ENCODE data around the gene SLCO1B1.

Gene SLCO1B1

GRCh38 chr12:21252070-21252469 lies 121.1 kb downstream of the SLCO1B1 start:
- Histone ChIP-seq H3K27ac (ENCODE audit: low read length, poor library complexity, severe bottlenecking) (no peak overlapping the region), H2BK120ac (ENCODE audit: low read depth, low read length) (no peak overlapping the region), H4K91ac (ENCODE audit: low read length) (no peak overlapping the region), H3K14ac (ENCODE audit: low read length in 2 of 2) (peak overlapping the region in 1 of 2 experiments; percentile 15), H2BK12ac (ENCODE audit: low read length in 2 of 2) (no peak overlapping the region), H2BK15ac (ENCODE audit: low read depth, poor library complexity, severe bottlenecking) (no peak overlapping the region), H3K79me1 (replicated peaks; ENCODE audit: low read length, poor library complexity, severe bottlenecking) (no peaks in the 10 kb centered on the region), H3K4me3 (ENCODE audit: insufficient read depth in 1 of 2, low read depth in 1 of 2, low read length in 2 of 2) (no peak overlapping the region), H3K27me3 (ENCODE audit: control insufficient read depth in 1 of 2, insufficient read depth in 1 of 2, low read length in 2 of 2) (no peaks in the 10 kb centered on the region), H3K36me3 (ENCODE audit: control insufficient read depth in 1 of 2, insufficient read depth in 2 of 2, low read depth in 1 of 2, low read length in 2 of 2) (no peaks in the 10 kb centered on the region), H2AFZ (ENCODE audit: low read depth, low read length) (no peak overlapping the region), H3K4me1 (ENCODE audit: control insufficient read depth, insufficient read depth, low read depth, low read length) (no peaks in the 10 kb centered on the region), H4K8ac (ENCODE audit: low read length) (no peak overlapping the region), H3K23ac (ENCODE audit: low read length in 2 of 2) (no peak overlapping the region), H2AK5ac (ENCODE audit: low read length, severe bottlenecking) (no peak overlapping the region), H2BK5ac (ENCODE audit: low read depth, low read length, poor library complexity, severe bottlenecking) (no peak overlapping the region), H3K18ac (ENCODE audit: low read depth in 1 of 2, low read length in 2 of 2) (no peak overlapping the region), H3K4me2 (ENCODE audit: low read length, poor library complexity, severe bottlenecking) (no peak overlapping the region), H3K9me3 (ENCODE audit: control insufficient read depth, low read length) (no peaks in the 10 kb centered on the region), H3K4ac (ENCODE audit: low read depth in 1 of 2, low read length in 2 of 2) (no peak overlapping the region), H3K9ac (ENCODE audit: low read length) (no peak overlapping the region)
- 91% methylated on average over 5 of the region's 5 CpGs for WGBS
- no peak for DNase-seq

- Histone ChIP-seq H3K23ac (ENCODE audit: low read length in 2 of 2) (no peak overlapping the region), H3K4me3 (ENCODE audit: insufficient read depth in 1 of 2, low read depth in 1 of 2, low read length in 2 of 2) (no peak overlapping the region), H2BK5ac (ENCODE audit: low read depth, low read length, poor library complexity, severe bottlenecking) (no peak overlapping the region), H3K9ac (ENCODE audit: low read length) (no peak overlapping the region), H2BK15ac (ENCODE audit: low read depth, poor library complexity, severe bottlenecking) (no peak overlapping the region), H3K79me1 (replicated peaks; ENCODE audit: low read length, poor library complexity, severe bottlenecking) (no peaks in the 10 kb centered on the region), H2AFZ (ENCODE audit: low read depth, low read length) (no peak overlapping the region), H3K4me1 (ENCODE audit: control insufficient read depth, insufficient read depth, low read depth, low read length) (no peaks in the 10 kb centered on the region), H3K27ac (ENCODE audit: low read length, poor library complexity, severe bottlenecking) (no peak overlapping the region), H3K4me2 (ENCODE audit: low read length, poor library complexity, severe bottlenecking) (no peak overlapping the region), H3K9me3 (ENCODE audit: control insufficient read depth, low read length) (peaks cover 10% of the 10 kb centered on the region), H4K91ac (ENCODE audit: low read length) (no peak overlapping the region), H2AK5ac (ENCODE audit: low read length, severe bottlenecking) (no peak overlapping the region), H3K36me3 (ENCODE audit: control insufficient read depth in 1 of 2, insufficient read depth in 2 of 2, low read depth in 1 of 2, low read length in 2 of 2) (no peaks in the 10 kb centered on the region), H3K18ac (ENCODE audit: low read depth in 1 of 2, low read length in 2 of 2) (no peak overlapping the region), H3K14ac (ENCODE audit: low read length in 2 of 2) (no peak overlapping the region), H3K4ac (ENCODE audit: low read depth in 1 of 2, low read length in 2 of 2) (no peak overlapping the region), H2BK12ac (ENCODE audit: low read length in 2 of 2) (no peak overlapping the region), H2BK120ac (ENCODE audit: low read depth, low read length) (no peak overlapping the region), H4K8ac (ENCODE audit: low read length) (no peak overlapping the region), H3K27me3 (ENCODE audit: control insufficient read depth in 1 of 2, insufficient read depth in 1 of 2, low read length in 2 of 2) (no peaks in the 10 kb centered on the region)
- 100% methylated on average over 1 of the region's 3 CpGs for WGBS
- no peak for DNase-seq
Observed at GRCh38 chr12:21257172-21257571, 126.2 kb downstream of the SLCO1B1 start.

GRCh38 chr12:21264232-21264631 lies 133.2 kb downstream of the SLCO1B1 start:
- no peaks in the 10 kb centered on the region for H3K79me1 ChIP-seq (replicated peaks; ENCODE audit: low read length, poor library complexity, severe bottlenecking)
- H4K91ac ChIP-seq (ENCODE audit: low read length): no peak overlapping the region
- H2BK5ac ChIP-seq (ENCODE audit: low read depth, low read length, poor library complexity, severe bottlenecking): no peak overlapping the region
- H3K4me1 ChIP-seq (ENCODE audit: control insufficient read depth, insufficient read depth, low read depth, low read length): no peaks in the 10 kb centered on the region
- H3K9ac ChIP-seq (ENCODE audit: low read length): no peak overlapping the region
- DNase-seq: no peak
- H3K4ac ChIP-seq (ENCODE audit: low read depth in 1 of 2, low read length in 2 of 2): no peak overlapping the region
- H2AFZ ChIP-seq (ENCODE audit: low read depth, low read length): no peak overlapping the region
- H2AK5ac ChIP-seq (ENCODE audit: low read length, severe bottlenecking): no peak overlapping the region
- no peak overlapping the region for H2BK120ac ChIP-seq (ENCODE audit: low read depth, low read length)
- no peak overlapping the region for H2BK15ac ChIP-seq (ENCODE audit: low read depth, poor library complexity, severe bottlenecking)
- H3K23ac ChIP-seq (ENCODE audit: low read length in 2 of 2): no peak overlapping the region
- no peak overlapping the region for H3K4me2 ChIP-seq (ENCODE audit: low read length, poor library complexity, severe bottlenecking)
- H3K27me3 ChIP-seq (ENCODE audit: control insufficient read depth in 1 of 2, insufficient read depth in 1 of 2, low read length in 2 of 2): no peaks in the 10 kb centered on the region
- H3K27ac ChIP-seq (ENCODE audit: low read length, poor library complexity, severe bottlenecking): no peak overlapping the region
- H3K9me3 ChIP-seq (ENCODE audit: control insufficient read depth, low read length): peaks cover 5% of the 10 kb centered on the region
- H3K36me3 ChIP-seq (ENCODE audit: control insufficient read depth in 1 of 2, insufficient read depth in 2 of 2, low read depth in 1 of 2, low read length in 2 of 2): no peaks in the 10 kb centered on the region
- no peak overlapping the region for H3K4me3 ChIP-seq (ENCODE audit: insufficient read depth in 1 of 2, low read depth in 1 of 2, low read length in 2 of 2)
- no peak overlapping the region for H2BK12ac ChIP-seq (ENCODE audit: low read length in 2 of 2)
- H3K14ac ChIP-seq (ENCODE audit: low read length in 2 of 2): no peak overlapping the region
- H3K18ac ChIP-seq (ENCODE audit: low read depth in 1 of 2, low read length in 2 of 2): no peak overlapping the region
- no peak overlapping the region for H4K8ac ChIP-seq (ENCODE audit: low read length)

GRCh38 chr12:21265932-21266331 lies 134.9 kb downstream of the SLCO1B1 start:
- Histone ChIP-seq H2AK5ac (ENCODE audit: low read length, severe bottlenecking) (no peak overlapping the region), H2BK15ac (ENCODE audit: low read depth, poor library complexity, severe bottlenecking) (no peak overlapping the region), H4K8ac (ENCODE audit: low read length) (no peak overlapping the region), H3K4me2 (ENCODE audit: low read length, poor library complexity, severe bottlenecking) (no peak overlapping the region), H3K4ac (ENCODE audit: low read depth in 1 of 2, low read length in 2 of 2) (no peak overlapping the region), H2BK120ac (ENCODE audit: low read depth, low read length) (no peak overlapping the region), H3K36me3 (ENCODE audit: control insufficient read depth in 1 of 2, insufficient read depth in 2 of 2, low read depth in 1 of 2, low read length in 2 of 2) (no peaks in the 10 kb centered on the region), H2BK12ac (ENCODE audit: low read length in 2 of 2) (no peak overlapping the region), H3K27me3 (ENCODE audit: control insufficient read depth in 1 of 2, insufficient read depth in 1 of 2, low read length in 2 of 2) (no peaks in the 10 kb centered on the region), H3K27ac (ENCODE audit: low read length, poor library complexity, severe bottlenecking) (no peak overlapping the region), H3K79me1 (replicated peaks; ENCODE audit: low read length, poor library complexity, severe bottlenecking) (no peaks in the 10 kb centered on the region), H4K91ac (ENCODE audit: low read length) (no peak overlapping the region), H3K9me3 (ENCODE audit: control insufficient read depth, low read length) (no peaks in the 10 kb centered on the region), H3K9ac (ENCODE audit: low read length) (no peak overlapping the region), H3K23ac (ENCODE audit: low read length in 2 of 2) (no peak overlapping the region), H3K4me3 (ENCODE audit: insufficient read depth in 1 of 2, low read depth in 1 of 2, low read length in 2 of 2) (no peak overlapping the region), H2AFZ (ENCODE audit: low read depth, low read length) (no peak overlapping the region), H2BK5ac (ENCODE audit: low read depth, low read length, poor library complexity, severe bottlenecking) (no peak overlapping the region), H3K4me1 (ENCODE audit: control insufficient read depth, insufficient read depth, low read depth, low read length) (no peaks in the 10 kb centered on the region), H3K18ac (ENCODE audit: low read depth in 1 of 2, low read length in 2 of 2) (no peak overlapping the region), H3K14ac (ENCODE audit: low read length in 2 of 2) (no peak overlapping the region)
- WGBS: 39% methylated on average over 2 of the region's 4 CpGs
- no peak for DNase-seq
